ENCODE results near the gene PAM.

Gene PAM

GRCh38 chr5:102811972-102812371 is 56.9 kb downstream of the PAM start:
- H3K4me3 ChIP-seq (ENCODE audit: low read depth, low read length): no peak overlapping the region
- H3K4me1 ChIP-seq (ENCODE audit: control insufficient read depth, insufficient read depth, low read length, unreplicated experiment): peaks cover 41% of the 10 kb centered on the region
- H3K36me3 ChIP-seq (ENCODE audit: insufficient read depth, low read length): no peaks in the 10 kb centered on the region
- H3K79me2 ChIP-seq (ENCODE audit: control insufficient read depth, insufficient read depth, low read length, unreplicated experiment): peaks cover 13% of the 10 kb centered on the region
- no peak overlapping the region for H2AFZ ChIP-seq (ENCODE audit: low read length, unreplicated experiment)
- H3K27ac ChIP-seq (ENCODE audit: low read depth, low read length): no peak overlapping the region
- H3K27me3 ChIP-seq (ENCODE audit: insufficient read depth, low read length): no peaks in the 10 kb centered on the region

DNA sequence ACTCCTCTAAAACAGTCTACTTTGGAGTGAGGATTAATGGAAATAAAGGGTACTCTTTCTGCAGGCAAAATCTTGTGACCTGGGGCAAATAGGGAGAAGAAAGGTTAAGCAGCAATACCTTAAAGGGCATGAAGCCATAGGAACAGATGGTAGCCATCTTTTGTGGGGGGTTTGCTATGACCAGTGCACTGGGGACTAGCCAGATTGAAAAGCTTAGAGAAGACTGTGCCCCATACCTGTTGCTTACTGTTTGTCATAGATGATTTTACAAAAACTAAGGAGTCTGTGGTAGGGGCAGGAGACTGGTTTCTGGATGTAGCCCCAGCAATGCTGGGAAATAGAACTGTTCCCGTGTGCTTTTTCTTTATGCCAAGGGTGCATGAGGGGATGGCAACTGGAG is 58.6 kb downstream of the PAM start:
- Histone ChIP-seq H3K36me3 (ENCODE audit: insufficient read depth, low read length) (no peaks in the 10 kb centered on the region), H3K4me1 (ENCODE audit: control insufficient read depth, insufficient read depth, low read length, unreplicated experiment) (peaks cover 32% of the 10 kb centered on the region), H3K27me3 (ENCODE audit: insufficient read depth, low read length) (no peaks in the 10 kb centered on the region), H3K27ac (ENCODE audit: low read depth, low read length) (no peak overlapping the region), H3K79me2 (ENCODE audit: control insufficient read depth, insufficient read depth, low read length, unreplicated experiment) (peaks cover 13% of the 10 kb centered on the region), H2AFZ (ENCODE audit: low read length, unreplicated experiment) (no peak overlapping the region), H3K4me3 (ENCODE audit: low read depth, low read length) (no peak overlapping the region)

DNA sequence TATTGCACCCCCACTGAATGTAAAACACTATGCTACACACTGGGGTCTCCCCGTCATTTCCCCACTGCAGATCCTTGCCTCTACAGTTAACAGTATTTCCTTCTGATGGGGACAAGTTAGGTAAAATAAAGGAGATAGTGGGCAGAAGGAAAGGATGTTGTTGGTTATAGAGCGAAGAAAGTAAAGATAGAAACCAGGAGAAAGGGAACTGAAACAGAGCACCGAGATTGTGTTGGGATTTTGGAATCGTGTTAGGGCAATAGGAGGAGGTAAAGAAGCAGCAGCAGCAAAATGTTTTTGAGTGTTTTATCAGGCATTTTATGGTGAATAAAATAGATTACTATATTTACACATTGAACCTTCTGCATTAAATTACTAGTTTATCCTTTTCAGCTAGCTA is 60.0 kb downstream of the PAM start:
- Histone ChIP-seq H3K4me1 (ENCODE audit: control insufficient read depth, insufficient read depth, low read length, unreplicated experiment) (peaks cover 29% of the 10 kb centered on the region), H3K79me2 (ENCODE audit: control insufficient read depth, insufficient read depth, low read length, unreplicated experiment) (peaks cover 13% of the 10 kb centered on the region), H3K27ac (ENCODE audit: low read depth, low read length) (no peak overlapping the region)

DNA sequence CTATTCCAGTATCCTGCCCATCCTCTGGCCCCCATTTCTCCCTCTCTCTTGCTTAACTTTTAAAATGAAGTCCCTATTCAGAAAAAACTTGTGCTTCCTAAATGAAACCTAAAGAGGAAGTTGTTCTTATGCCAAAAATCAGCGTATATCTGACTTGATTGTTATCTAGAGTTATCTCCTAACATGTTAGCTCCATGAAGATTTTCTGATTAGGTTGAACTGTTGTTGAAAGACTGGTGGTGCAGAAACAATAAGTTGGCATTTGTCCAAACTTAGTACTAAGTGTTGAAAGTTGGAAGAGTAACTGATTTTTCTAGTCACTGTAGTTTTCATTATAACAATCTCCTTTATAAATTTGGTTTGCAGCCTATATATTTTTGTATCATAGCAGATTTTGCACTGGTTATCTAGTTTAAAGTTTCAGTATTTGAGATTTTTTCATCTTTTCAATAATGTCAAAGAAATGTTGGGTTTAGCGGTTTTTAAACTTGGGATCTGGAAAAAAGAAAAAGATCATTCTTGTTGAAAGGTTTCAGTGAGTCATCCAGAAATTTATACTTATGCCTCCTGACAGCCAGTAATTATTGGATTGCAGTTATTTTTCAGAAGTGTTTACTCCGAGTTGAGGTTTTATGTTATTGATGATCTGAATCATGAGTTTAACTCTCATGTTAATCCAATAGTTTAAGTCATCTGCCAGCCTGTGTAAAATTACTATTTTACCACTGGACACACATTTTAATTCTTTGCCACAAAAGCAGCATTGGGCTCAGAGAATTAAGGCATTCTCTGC is 60.6 kb downstream of the PAM start:
- Histone ChIP-seq H3K4me1 (ENCODE audit: control insufficient read depth, insufficient read depth, low read length, unreplicated experiment) (peaks cover 29% of the 10 kb centered on the region), H3K79me2 (ENCODE audit: control insufficient read depth, insufficient read depth, low read length, unreplicated experiment) (peaks cover 13% of the 10 kb centered on the region), H3K27me3 (ENCODE audit: insufficient read depth, low read length) (no peaks in the 10 kb centered on the region), H3K36me3 (ENCODE audit: insufficient read depth, low read length) (no peaks in the 10 kb centered on the region), H3K4me3 (ENCODE audit: low read depth, low read length) (no peak overlapping the region), H3K27ac (ENCODE audit: low read depth, low read length) (no peak overlapping the region), H2AFZ (ENCODE audit: low read length, unreplicated experiment) (no peak overlapping the region)

More for the DNA sequence above, 60.0 kb downstream of the PAM start:
- Histone ChIP-seq H2AFZ (ENCODE audit: low read length, unreplicated experiment) (no peak overlapping the region), H3K27me3 (ENCODE audit: insufficient read depth, low read length) (no peaks in the 10 kb centered on the region), H3K36me3 (ENCODE audit: insufficient read depth, low read length) (no peaks in the 10 kb centered on the region), H3K4me3 (ENCODE audit: low read depth, low read length) (no peak overlapping the region)

GRCh38 chr5:102818345-102818744 is 63.2 kb downstream of the PAM start:
- Histone ChIP-seq H3K4me1 (ENCODE audit: control insufficient read depth, insufficient read depth, low read length, unreplicated experiment) (peaks cover 16% of the 10 kb centered on the region), H3K4me3 (ENCODE audit: low read depth, low read length) (no peak overlapping the region), H2AFZ (ENCODE audit: low read length, unreplicated experiment) (no peak overlapping the region), H3K79me2 (ENCODE audit: control insufficient read depth, insufficient read depth, low read length, unreplicated experiment) (peaks cover 18% of the 10 kb centered on the region), H3K27ac (ENCODE audit: low read depth, low read length) (no peak overlapping the region), H3K27me3 (ENCODE audit: insufficient read depth, low read length) (no peaks in the 10 kb centered on the region), H3K36me3 (ENCODE audit: insufficient read depth, low read length) (no peaks in the 10 kb centered on the region)

DNA sequence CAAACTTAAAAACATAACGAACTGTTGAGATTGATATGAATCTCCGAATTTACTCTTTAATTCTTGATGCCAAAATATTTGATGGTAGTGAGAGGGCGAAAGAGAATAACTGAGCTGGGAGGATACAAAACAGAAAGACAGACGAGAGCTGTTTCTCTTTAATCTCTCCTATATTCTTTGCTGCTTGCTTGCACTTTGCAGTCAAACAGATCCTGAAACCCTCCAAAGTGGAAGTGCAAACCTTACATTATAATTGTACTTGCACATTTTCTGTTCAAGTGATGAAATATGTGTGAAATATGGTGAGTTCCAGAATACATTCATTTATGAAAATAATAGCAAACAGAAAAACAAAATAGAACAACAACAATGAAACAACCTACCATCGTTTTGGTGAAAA is 63.8 kb downstream of the PAM start:
- no peak overlapping the region for H3K4me3 ChIP-seq (ENCODE audit: low read depth, low read length)
- H2AFZ ChIP-seq (ENCODE audit: low read length, unreplicated experiment): no peak overlapping the region
- H3K36me3 ChIP-seq (ENCODE audit: insufficient read depth, low read length): no peaks in the 10 kb centered on the region
- H3K27me3 ChIP-seq (ENCODE audit: insufficient read depth, low read length): no peaks in the 10 kb centered on the region
- no peak overlapping the region for H3K27ac ChIP-seq (ENCODE audit: low read depth, low read length)
- peaks cover 16% of the 10 kb centered on the region for H3K4me1 ChIP-seq (ENCODE audit: control insufficient read depth, insufficient read depth, low read length, unreplicated experiment)
- H3K79me2 ChIP-seq (ENCODE audit: control insufficient read depth, insufficient read depth, low read length, unreplicated experiment): peaks cover 14% of the 10 kb centered on the region

- Histone ChIP-seq H2AFZ (ENCODE audit: low read length, unreplicated experiment) (no peak overlapping the region), H3K4me1 (ENCODE audit: control insufficient read depth, insufficient read depth, low read length, unreplicated experiment) (peaks cover 15% of the 10 kb centered on the region), H3K4me3 (ENCODE audit: low read depth, low read length) (no peak overlapping the region), H3K36me3 (ENCODE audit: insufficient read depth, low read length) (no peaks in the 10 kb centered on the region), H3K27ac (ENCODE audit: low read depth, low read length) (no peak overlapping the region), H3K27me3 (ENCODE audit: insufficient read depth, low read length) (no peaks in the 10 kb centered on the region), H3K79me2 (ENCODE audit: control insufficient read depth, insufficient read depth, low read length, unreplicated experiment) (peaks cover 13% of the 10 kb centered on the region)
Measured at GRCh38 chr5:102819634-102820033, 64.5 kb downstream of the PAM start.

DNA sequence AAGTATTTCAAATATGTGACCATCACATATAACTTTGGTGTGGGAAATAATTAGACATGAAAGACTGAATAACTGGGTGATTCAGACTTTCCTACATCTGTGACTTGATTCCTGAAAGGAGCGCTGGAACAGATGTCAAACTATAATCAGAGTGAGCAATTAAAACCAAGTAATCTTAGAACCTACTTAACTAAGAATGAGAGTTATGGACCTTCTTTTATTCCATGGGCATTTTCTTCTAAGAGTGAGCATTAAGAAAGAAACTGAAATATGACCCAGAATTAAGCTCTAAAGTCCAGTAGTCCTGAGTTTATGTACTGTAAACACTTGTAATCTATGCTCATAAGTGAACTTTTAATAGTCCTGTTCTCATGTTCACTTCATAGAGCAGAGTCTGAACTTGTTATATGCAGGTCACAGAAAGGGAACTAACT is 68.4 kb downstream of the PAM start:
- Histone ChIP-seq H3K79me2 (ENCODE audit: control insufficient read depth, insufficient read depth, low read length, unreplicated experiment) (peaks cover 7% of the 10 kb centered on the region), H3K27ac (ENCODE audit: low read depth, low read length) (no peak overlapping the region), H2AFZ (ENCODE audit: low read length, unreplicated experiment) (no peak overlapping the region)

GRCh38 chr5:102826629-102827028 is 71.5 kb downstream of the PAM start:
- Histone ChIP-seq H3K27ac (ENCODE audit: low read depth, low read length) (no peak overlapping the region), H3K79me2 (ENCODE audit: control insufficient read depth, insufficient read depth, low read length, unreplicated experiment) (peaks cover 7% of the 10 kb centered on the region), H3K4me3 (ENCODE audit: low read depth, low read length) (no peak overlapping the region), H3K36me3 (ENCODE audit: insufficient read depth, low read length) (no peaks in the 10 kb centered on the region), H3K27me3 (ENCODE audit: insufficient read depth, low read length) (no peaks in the 10 kb centered on the region), H3K4me1 (ENCODE audit: control insufficient read depth, insufficient read depth, low read length, unreplicated experiment) (peaks cover 9% of the 10 kb centered on the region), H2AFZ (ENCODE audit: low read length, unreplicated experiment) (no peak overlapping the region)

More for the DNA sequence above, 68.4 kb downstream of the PAM start:
- Histone ChIP-seq H3K36me3 (ENCODE audit: insufficient read depth, low read length) (no peaks in the 10 kb centered on the region), H3K4me1 (ENCODE audit: control insufficient read depth, insufficient read depth, low read length, unreplicated experiment) (peaks cover 9% of the 10 kb centered on the region), H3K27me3 (ENCODE audit: insufficient read depth, low read length) (no peaks in the 10 kb centered on the region), H3K4me3 (ENCODE audit: low read depth, low read length) (no peak overlapping the region)

DNA sequence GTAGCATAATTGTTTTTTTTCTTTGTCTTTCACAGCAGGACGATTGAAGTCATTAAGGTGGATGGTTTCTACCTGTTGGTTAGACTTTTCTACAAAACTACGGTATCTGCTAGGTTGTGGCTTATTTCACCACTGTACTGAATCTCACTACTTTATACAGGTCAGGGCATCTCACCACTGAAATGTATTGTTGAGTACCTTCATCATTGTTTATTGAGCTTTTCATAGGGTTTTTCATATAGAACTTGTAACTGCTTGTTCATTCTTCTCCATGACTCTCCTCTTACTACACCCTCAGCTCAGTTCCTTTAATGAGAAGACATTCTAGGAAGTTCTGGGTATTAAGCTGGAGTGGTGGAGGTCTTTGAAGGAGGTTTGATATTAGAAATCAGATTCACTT is 75.1 kb downstream of the PAM start:
- no peaks in the 10 kb centered on the region for H3K36me3 ChIP-seq (ENCODE audit: insufficient read depth, low read length)
- no peak overlapping the region for H2AFZ ChIP-seq (ENCODE audit: low read length, unreplicated experiment)
- peaks cover 19% of the 10 kb centered on the region for H3K4me1 ChIP-seq (ENCODE audit: control insufficient read depth, insufficient read depth, low read length, unreplicated experiment)
- H3K79me2 ChIP-seq (ENCODE audit: control insufficient read depth, insufficient read depth, low read length, unreplicated experiment): peaks cover 8% of the 10 kb centered on the region
- H3K4me3 ChIP-seq (ENCODE audit: low read depth, low read length): no peak overlapping the region
- no peak overlapping the region for H3K27ac ChIP-seq (ENCODE audit: low read depth, low read length)
- H3K27me3 ChIP-seq (ENCODE audit: insufficient read depth, low read length): no peaks in the 10 kb centered on the region

GRCh38 chr5:102832445-102832844 is 77.3 kb downstream of the PAM start:
- H3K36me3 ChIP-seq (ENCODE audit: insufficient read depth, low read length): no peaks in the 10 kb centered on the region
- H3K27ac ChIP-seq (ENCODE audit: low read depth, low read length): no peak overlapping the region
- peaks cover 8% of the 10 kb centered on the region for H3K79me2 ChIP-seq (ENCODE audit: control insufficient read depth, insufficient read depth, low read length, unreplicated experiment)
- H2AFZ ChIP-seq (ENCODE audit: low read length, unreplicated experiment): no peak overlapping the region
- no peaks in the 10 kb centered on the region for H3K27me3 ChIP-seq (ENCODE audit: insufficient read depth, low read length)
- H3K4me3 ChIP-seq (ENCODE audit: low read depth, low read length): no peak overlapping the region
- H3K4me1 ChIP-seq (ENCODE audit: control insufficient read depth, insufficient read depth, low read length, unreplicated experiment): peaks cover 9% of the 10 kb centered on the region
